ENCODE measurements around the gene ANKRD29.
"Not testable (repeated sequence)": the region's sequence is repeated elsewhere in the genome, so short reads cannot be mapped to it uniquely, and the experiment has no call there.

The ANKRD29 gene

GRCh38 chr18:23583071-23583865, 79.4 kb downstream of the ANKRD29 start:
- DNase-seq (ENCODE audit: low spot score), result no peak

- DNase-seq (ENCODE audit: low spot score), result no peak
These were observed 81.9 kb downstream of the ANKRD29 start for GRCh38 chr18:23580677-23581367.

- no peak for DNase-seq (ENCODE audit: low spot score)
These were observed 83.6 kb downstream of the ANKRD29 start for GRCh38 chr18:23578891-23579653.

- DNase-seq (ENCODE audit: low spot score), result no peak
These were observed 84.5 kb downstream of the ANKRD29 start for GRCh38 chr18:23578067-23578701.

- not testable (repeated sequence) for DNase-seq (ENCODE audit: low spot score)
These were observed 85.2 kb downstream of the ANKRD29 start for GRCh38 chr18:23577521-23577920.

- DNase-seq (ENCODE audit: low spot score), result no peak
These were observed 87.4 kb downstream of the ANKRD29 start for GRCh38 chr18:23575309-23575651.

- no peak for DNase-seq (ENCODE audit: low spot score)
These were observed 88.0 kb downstream of the ANKRD29 start for GRCh38 chr18:23574611-23575308.

GRCh38 chr18:23573626-23574431, 88.9 kb downstream of the ANKRD29 start:
- DNase-seq (ENCODE audit: low spot score), result no peak

GRCh38 chr18:23573020-23573419, 89.7 kb downstream of the ANKRD29 start:
- DNase-seq (ENCODE audit: low spot score), result no peak

- DNase-seq (ENCODE audit: low spot score), result no peak
These were observed 90.1 kb downstream of the ANKRD29 start for GRCh38 chr18:23572570-23572969.

- no peak for DNase-seq (ENCODE audit: low spot score)
These were observed 90.7 kb downstream of the ANKRD29 start for GRCh38 chr18:23572012-23572411.

GRCh38 chr18:23570912-23571504, 91.7 kb downstream of the ANKRD29 start:
- no peak for DNase-seq (ENCODE audit: low spot score)

GRCh38 chr18:23569299-23570063, 93.2 kb downstream of the ANKRD29 start:
- DNase-seq (ENCODE audit: low spot score), result no peak

- DNase-seq (ENCODE audit: low spot score), result no peak
These were observed 94.2 kb downstream of the ANKRD29 start for GRCh38 chr18:23568281-23569138.

GRCh38 chr18:23567671-23568070, 95.0 kb downstream of the ANKRD29 start:
- no peak for DNase-seq (ENCODE audit: low spot score)

GRCh38 chr18:23565916-23566547, 96.7 kb downstream of the ANKRD29 start:
- no peak for DNase-seq (ENCODE audit: low spot score)

GRCh38 chr18:23563377-23564043, 99.2 kb downstream of the ANKRD29 start:
- no peak for DNase-seq (ENCODE audit: low spot score)

GRCh38 chr18:23560186-23560585, 102.5 kb downstream of the ANKRD29 start:
- no peak for DNase-seq (ENCODE audit: low spot score)

Data from germinal center (tissue), 1 donor.